PC-3 (cell line): ENCODE measurements around the gene PTPRN2. TPM values are rescaled to one million over a fixed set of nuclear protein-coding genes. Genes with fewer than 3 reads are reported as not detected.

Experiments
- ATAC-seq: fragments of 200-7000 bp; cut with Tn5 transposase; 2 replicates; pipeline ENCODE4 v1.9.1; 2020; ENCODE audit warnings: mild to moderate bottlenecking, moderate library complexity
- BruUV-seq: library from RNA; stranded (reverse); fragments of 400-500 nt; replicated peaks from 2 replicates; lab custom pipeline; 2021; lab: Mats Ljungman, UMichigan
- CTCF ChIA-PET: fragments of 300-600 bp; sonication (Branson Sonifier 250); formaldehyde crosslinking; loops from one replicate; lab custom pipeline; 2022; ENCODE audit warnings: antibody characterized with exemption; lab: Charles Lee
- POLR2A ChIA-PET: fragments of 300-600 bp; sonication (Branson Sonifier 250); formaldehyde crosslinking; loops from one replicate; lab custom pipeline; 2022; ENCODE audit warnings: antibody characterized with exemption; ENCODE audit not compliant: unreplicated experiment; lab: Charles Lee
- DNase-seq: peaks from one replicate; pipeline ENCODE4 v3.0.0-alpha.2; 2015
- H2AFZ ChIP-seq: fragments of 300-600 bp; sonication (generic); 2 replicates; pipeline ENCODE4 v1.6.0; 2016; ENCODE audit warnings: antibody characterized with exemption, low read length
- H3F3A ChIP-seq: fragments of 300-600 bp; sonication (generic); one replicate; pipeline ENCODE4 v1.6.0; 2017; ENCODE audit warnings: antibody characterized with exemption, low read length, control low read depth, mild to moderate bottlenecking; ENCODE audit not compliant: unreplicated experiment
- H3K27ac ChIP-seq: fragments of 300-600 bp; sonication (generic); 2 replicates; pipeline ENCODE4 v1.5.1; 2016; ENCODE audit warnings: mild to moderate bottlenecking, low read length
- H3K27me3 ChIP-seq: fragments of 300-600 bp; sonication (generic); 2 replicates; pipeline ENCODE4 v1.6.1; 2016; ENCODE audit warnings: low read length, mixed read lengths
- H3K36me3 ChIP-seq: fragments of 300-600 bp; sonication (generic); 2 replicates; pipeline ENCODE4 v1.6.1; 2016; ENCODE audit warnings: low read depth, mixed run types, low read length, mixed read lengths
- H3K4me1 ChIP-seq: fragments of 300-600 bp; sonication (generic); 2 replicates; pipeline ENCODE4 v1.5.1; 2016; ENCODE audit warnings: low read length; ENCODE audit not compliant: insufficient read depth
- H3K4me2 ChIP-seq: fragments of 300-600 bp; sonication (generic); 2 replicates; pipeline ENCODE4 v1.6.0; 2016; ENCODE audit warnings: low read length
- H3K4me3 ChIP-seq: fragments of 300-600 bp; sonication (generic); 2 replicates; pipeline ENCODE4 v1.5.1; 2016; ENCODE audit warnings: mild to moderate bottlenecking, low read length, mixed read lengths
- H3K79me2 ChIP-seq: fragments of 300-600 bp; sonication (generic); 2 replicates; pipeline ENCODE4 v1.6.1; 2017; ENCODE audit warnings: low read length, mixed read lengths
- H3K9ac ChIP-seq: fragments of 300-600 bp; sonication (generic); 2 replicates; pipeline ENCODE4 v1.6.0; 2016; ENCODE audit warnings: mild to moderate bottlenecking, low read length
- H3K9me2 ChIP-seq: fragments of 300-600 bp; sonication (generic); replicated peaks from 2 replicates; pipeline ENCODE4 v1.6.1; 2016; ENCODE audit warnings: mixed run types, low read length, mixed read lengths
- H3K9me3 ChIP-seq: fragments of 300-600 bp; sonication (generic); 2 replicates; pipeline ENCODE4 v1.6.1; 2016; ENCODE audit warnings: low read length, mixed read lengths
- H4K20me1 ChIP-seq: fragments of 300-600 bp; sonication (generic); 2 replicates; pipeline ENCODE4 v1.6.1; 2016; ENCODE audit warnings: low read length, mixed read lengths
- EZH2 ChIP-seq: fragments of 300-600 bp; sonication (generic); IDR thresholded peaks from one replicate; pipeline ENCODE4 v1.6.1; 2017; ENCODE audit warnings: antibody characterized with exemption, mild to moderate bottlenecking, low read length; ENCODE audit not compliant: unreplicated experiment
- EZH2phosphoT487 ChIP-seq: fragments of 300-600 bp; sonication (generic); IDR thresholded peaks from 2 replicates; pipeline ENCODE4 v1.6.1; 2018; ENCODE audit warnings: mild to moderate bottlenecking, antibody characterized with exemption, low read length, borderline replicate concordance
- intact Hi-C: fragments of 100-400 bp; cut with micrococcal nuclease; formaldehyde crosslinking; loops from 2 replicates; pipeline ENCODE4 v1.9.0; 2023
- total RNA-seq: library from RNA; depleted of rRNA; stranded (reverse); fragments of >200 nt; gene quantifications from 2 replicates; pipeline ENCODE4 v1.2.3, GENCODE V29; 2014
- TF ChIP-seq, protein P1 (sequence below): fragments of 300-600 bp; sonication (generic); conservative IDR thresholded peaks from 2 replicates; pipeline ENCODE4 v1.5.1; 2017; ENCODE audit warnings: antibody characterized with exemption, low read depth, mild to moderate bottlenecking, low read length

The PTPRN2 gene
- total RNA-seq, 1 experiment from 2014 or later, result 3.2 TPM

DNA sequence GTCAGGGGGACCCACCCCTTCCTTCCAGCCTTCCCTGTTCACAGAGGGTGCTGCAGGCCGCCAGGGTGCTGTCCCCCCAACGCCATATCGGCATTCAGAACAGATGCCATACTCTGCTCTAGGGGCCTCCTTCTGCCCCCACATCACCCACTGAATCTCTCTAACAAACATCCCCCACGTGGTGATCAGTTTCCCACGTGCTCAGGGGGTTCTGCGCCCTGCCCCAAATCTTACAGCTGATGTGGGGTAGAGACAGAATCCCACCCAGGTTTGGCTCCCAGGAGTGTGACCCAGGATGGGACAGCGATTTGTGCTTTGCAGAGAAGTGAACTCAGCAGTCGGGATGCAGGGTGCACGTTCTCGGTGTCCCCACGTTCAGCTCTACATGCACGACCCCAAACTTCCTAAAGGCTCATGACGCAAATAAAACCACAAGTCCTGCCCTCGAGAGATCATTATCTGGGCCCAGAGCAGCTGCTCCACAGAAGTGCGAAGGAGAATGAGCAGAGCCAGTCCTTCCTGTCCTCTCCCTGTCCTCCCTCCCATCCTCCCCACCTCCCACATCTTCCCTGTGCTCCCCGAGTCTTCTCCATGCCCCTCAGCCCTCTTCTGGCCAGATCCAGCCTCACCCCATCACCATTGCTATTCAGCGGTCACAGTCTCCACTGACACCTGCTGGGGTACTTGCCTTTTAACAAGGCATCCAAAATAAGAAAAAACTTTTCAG, 827.5 kb downstream of the PTPRN2 start:
- H3K79me2 ChIP-seq, result no peaks in the 10 kb centered on the region
- no peaks in the 10 kb centered on the region for H3K36me3 ChIP-seq
- ChIA-PET POLR2A (no interaction called here), CTCF (interaction anchor here (0.6 kb wide), 1 partner anchor 114 kb away, joined by 3 read pairs; no protein-coding TSS in a partner anchor)
- H3K9ac ChIP-seq, result no peak overlapping the region
- H3F3A ChIP-seq, result no peaks in the 10 kb centered on the region
- no peaks in the 10 kb centered on the region for H4K20me1 ChIP-seq
- no peaks in the 10 kb centered on the region for H3K9me2 ChIP-seq
- H3K4me1 ChIP-seq, result no peaks in the 10 kb centered on the region
- H2AFZ ChIP-seq, result no peak overlapping the region
- no peak for TF ChIP-seq EZH2phosphoT487
- TF ChIP-seq, protein P1, sequence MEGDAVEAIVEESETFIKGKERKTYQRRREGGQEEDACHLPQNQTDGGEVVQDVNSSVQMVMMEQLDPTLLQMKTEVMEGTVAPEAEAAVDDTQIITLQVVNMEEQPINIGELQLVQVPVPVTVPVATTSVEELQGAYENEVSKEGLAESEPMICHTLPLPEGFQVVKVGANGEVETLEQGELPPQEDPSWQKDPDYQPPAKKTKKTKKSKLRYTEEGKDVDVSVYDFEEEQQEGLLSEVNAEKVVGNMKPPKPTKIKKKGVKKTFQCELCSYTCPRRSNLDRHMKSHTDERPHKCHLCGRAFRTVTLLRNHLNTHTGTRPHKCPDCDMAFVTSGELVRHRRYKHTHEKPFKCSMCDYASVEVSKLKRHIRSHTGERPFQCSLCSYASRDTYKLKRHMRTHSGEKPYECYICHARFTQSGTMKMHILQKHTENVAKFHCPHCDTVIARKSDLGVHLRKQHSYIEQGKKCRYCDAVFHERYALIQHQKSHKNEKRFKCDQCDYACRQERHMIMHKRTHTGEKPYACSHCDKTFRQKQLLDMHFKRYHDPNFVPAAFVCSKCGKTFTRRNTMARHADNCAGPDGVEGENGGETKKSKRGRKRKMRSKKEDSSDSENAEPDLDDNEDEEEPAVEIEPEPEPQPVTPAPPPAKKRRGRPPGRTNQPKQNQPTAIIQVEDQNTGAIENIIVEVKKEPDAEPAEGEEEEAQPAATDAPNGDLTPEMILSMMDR, result peak; percentile 35; the same call in 1 of the 2 replicates
- ATAC-seq (peak; percentile 62; the same call in 1 of the 2 replicates), DNase-seq (no peak)
- no peak overlapping the region for H3K4me3 ChIP-seq
- no peak overlapping the region for H3K4me2 ChIP-seq
- H3K27me3 ChIP-seq, result no peaks in the 10 kb centered on the region
- intact Hi-C loops, result no loop called here
- no TSS peak for BruUV-seq
- H3K27ac ChIP-seq, result no peak overlapping the region
- H3K9me3 ChIP-seq, result no peaks in the 10 kb centered on the region

DNA sequence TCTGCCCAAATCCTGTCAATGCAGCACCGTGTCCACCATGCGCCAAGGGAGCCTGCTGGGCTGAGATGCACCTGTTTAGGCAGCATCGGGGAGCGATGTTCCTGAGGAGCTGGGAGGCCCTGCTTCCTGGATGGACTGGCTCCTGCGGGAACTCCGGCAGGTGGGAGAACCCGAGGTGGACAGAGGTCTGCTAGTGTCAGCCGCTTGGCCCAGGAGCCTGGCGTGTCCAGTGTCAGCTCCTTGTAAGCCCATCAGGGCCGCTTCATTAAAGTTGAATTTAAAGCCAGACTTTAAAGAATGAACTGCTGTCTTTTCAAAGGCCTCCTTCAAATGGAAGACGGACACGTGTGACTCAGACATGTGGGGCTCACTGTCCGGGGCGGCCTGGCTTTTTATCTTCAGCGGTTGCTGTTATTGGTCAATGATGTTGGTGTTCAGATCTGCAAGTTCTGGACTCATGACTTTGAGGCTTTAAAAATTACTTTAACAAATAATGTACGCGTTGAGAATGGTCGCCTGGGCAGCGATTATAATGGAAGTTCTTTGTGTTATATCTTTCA, 828.3 kb downstream of the PTPRN2 start:
- intact Hi-C loops, result no loop called here
- no peaks in the 10 kb centered on the region for H3K9me3 ChIP-seq
- no peaks in the 10 kb centered on the region for H3K4me1 ChIP-seq
- H3F3A ChIP-seq, result no peaks in the 10 kb centered on the region
- H3K79me2 ChIP-seq, result no peaks in the 10 kb centered on the region
- ChIA-PET CTCF (interaction anchor here (0.6 kb wide), 1 partner anchor 115 kb away, joined by 3 read pairs; no protein-coding TSS in a partner anchor), POLR2A (no interaction called here)
- H3K9ac ChIP-seq, result no peak overlapping the region
- H3K4me3 ChIP-seq, result no peak overlapping the region
- H4K20me1 ChIP-seq, result no peaks in the 10 kb centered on the region
- H3K36me3 ChIP-seq, result no peaks in the 10 kb centered on the region
- no peak for ATAC-seq
- H3K4me2 ChIP-seq, result no peak overlapping the region
- H3K9me2 ChIP-seq, result no peaks in the 10 kb centered on the region
- BruUV-seq, result no TSS peak
- no peaks in the 10 kb centered on the region for H3K27me3 ChIP-seq
- no peak for TF ChIP-seq EZH2phosphoT487
- H2AFZ ChIP-seq, result no peak overlapping the region
- H3K27ac ChIP-seq, result no peak overlapping the region
- DNase-seq, result no peak

DNA sequence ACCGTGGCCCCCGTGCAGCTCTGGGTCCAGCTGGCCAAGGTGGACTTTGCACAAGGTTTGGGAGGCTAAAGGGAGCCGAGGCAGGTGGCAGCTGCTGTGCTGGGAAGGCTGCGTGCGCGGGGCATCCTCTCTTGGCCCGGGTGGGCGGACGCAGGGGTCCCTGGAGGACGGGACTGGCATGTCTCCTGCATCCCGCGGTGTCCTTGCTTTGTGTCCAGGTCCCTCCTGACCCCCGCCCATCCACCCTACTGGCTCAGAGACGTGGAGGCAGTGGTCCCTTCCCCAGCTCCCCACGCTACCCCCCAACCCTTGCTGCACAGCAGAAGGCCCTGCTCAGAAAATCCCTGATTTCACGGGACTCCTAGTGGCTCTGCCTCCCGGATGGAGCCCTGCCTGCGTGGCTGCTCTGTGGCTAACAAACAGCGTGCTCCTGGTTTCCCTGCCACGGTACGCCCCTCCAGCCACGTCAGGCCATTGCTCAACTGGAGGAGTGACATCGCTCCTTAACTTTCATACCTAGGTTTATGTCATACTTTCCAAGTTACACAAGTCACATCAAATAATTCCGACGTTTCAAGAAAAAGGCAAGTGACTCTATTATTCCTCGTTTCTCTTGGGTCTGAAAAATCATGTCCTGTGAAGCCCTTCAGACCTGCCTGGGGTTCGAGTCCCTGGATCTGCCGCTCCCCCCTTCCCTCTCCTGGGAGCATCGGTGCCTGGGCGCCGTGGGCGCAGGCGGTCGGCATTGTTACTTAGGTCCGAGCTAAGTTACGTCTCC, 829.0 kb downstream of the PTPRN2 start:
- Histone ChIP-seq H3K27me3 (no peaks in the 10 kb centered on the region), H3F3A (no peaks in the 10 kb centered on the region), H3K9ac (no peak overlapping the region), H3K4me1 (no peaks in the 10 kb centered on the region), H3K4me3 (no peak overlapping the region), H4K20me1 (no peaks in the 10 kb centered on the region), H2AFZ (no peak overlapping the region), H3K36me3 (no peaks in the 10 kb centered on the region), H3K27ac (no peak overlapping the region), H3K4me2 (no peak overlapping the region), H3K9me3 (no peaks in the 10 kb centered on the region), H3K9me2 (no peaks in the 10 kb centered on the region), H3K79me2 (no peaks in the 10 kb centered on the region)
- no peak for DNase-seq
- no TSS peak for BruUV-seq
- ATAC-seq, result no peak
- ChIA-PET CTCF (no interaction called here), POLR2A (no interaction called here)
- TF ChIP-seq, protein P1, result no peak
- no peak for TF ChIP-seq EZH2phosphoT487
- no peak for TF ChIP-seq EZH2
- intact Hi-C loops, result no loop called here
